Fibroblast of lung (primary cell): ENCODE results near the gene SAFB2. TPM values are rescaled to one million over a fixed set of nuclear protein-coding genes. Genes with fewer than 3 reads are reported as not detected.

ENCODE experiments used
- DNase-seq, 2 donors: peaks; one replicate each; pipeline versions ENCODE4 v3.0.0 to v3.0.0-alpha.2; 2010; ENCODE audit warnings: low read depth in 2 of 2
- H2AFZ ChIP-seq: 2 replicates; pipeline ENCODE4 v1.5.1; 2012; ENCODE audit warnings: low read length, control low read depth, inconsistent platforms
- H3K27ac ChIP-seq: 2 replicates; pipeline ENCODE4 v1.5.1; 2011; ENCODE audit warnings: low read length, control low read depth; ENCODE audit not compliant: insufficient read depth
- H3K27me3 ChIP-seq: 2 replicates; pipeline ENCODE4 v1.5.1; 2011; ENCODE audit warnings: mild to moderate bottlenecking, low read length; ENCODE audit not compliant: control insufficient read depth, insufficient read depth
- H3K36me3 ChIP-seq: 2 replicates; pipeline ENCODE4 v1.5.1; 2011; ENCODE audit warnings: low read length; ENCODE audit not compliant: control insufficient read depth, insufficient read depth
- H3K4me1 ChIP-seq: 2 replicates; pipeline ENCODE4 v1.5.1; 2011; ENCODE audit warnings: low read length; ENCODE audit not compliant: control insufficient read depth, insufficient read depth; ENCODE audit errors: extremely low read depth
- H3K4me2 ChIP-seq: 2 replicates; pipeline ENCODE4 v1.5.1; 2011; ENCODE audit warnings: low read length, control low read depth; ENCODE audit not compliant: insufficient read depth; ENCODE audit errors: extremely low read depth
- H3K4me3 ChIP-seq, 4 experiments: fragments of 200-600 bp in 1 of 4; sonication (generic) in 1 of 4; replicated peaks in 1 of 4; 2 replicates each; pipeline ENCODE4 v1.5.1; 2011 to 2016; ENCODE audit warnings: low read length in 4 of 4, low read depth in 3 of 4, mild to moderate bottlenecking in 3 of 4, control low read depth in 2 of 4, inconsistent platforms in 1 of 4, mixed read lengths in 1 of 4; ENCODE audit not compliant: insufficient read depth in 1 of 4; ENCODE audit errors: control extremely low read depth in 1 of 4
- H3K79me2 ChIP-seq: 2 replicates; pipeline ENCODE4 v1.5.1; 2012; ENCODE audit warnings: mild to moderate bottlenecking, low read length, inconsistent platforms; ENCODE audit not compliant: control insufficient read depth, insufficient read depth
- H3K9ac ChIP-seq: 2 replicates; pipeline ENCODE4 v1.5.1; 2011; ENCODE audit warnings: mild to moderate bottlenecking, low read length, control low read depth; ENCODE audit not compliant: insufficient read depth
- H3K9me3 ChIP-seq: 2 replicates; pipeline ENCODE4 v1.5.1; 2012; ENCODE audit warnings: low read depth, low read length; ENCODE audit not compliant: control insufficient read depth, insufficient read depth
- H4K20me1 ChIP-seq: 2 replicates; pipeline ENCODE4 v1.5.1; 2011; ENCODE audit warnings: low read length; ENCODE audit not compliant: control insufficient read depth, insufficient read depth; ENCODE audit errors: extremely low read depth
- CTCF ChIP-seq, 2 donors: IDR thresholded peaks in 1 of 2; conservative IDR thresholded peaks in 1 of 2; 1 replicate in 1 of 2; 2 replicates in 1 of 2; pipeline ENCODE4 v1.5.1; 2011 to 2012; ENCODE audit warnings: low read length in 2 of 2, control low read depth in 1 of 2, inconsistent platforms in 1 of 2, low read depth in 1 of 2, mild to moderate bottlenecking in 1 of 2
- EZH2 ChIP-seq: IDR thresholded peaks from 2 replicates; pipeline ENCODE4 v1.5.1; 2012; ENCODE audit warnings: low read length, control low read depth, mild to moderate bottlenecking; ENCODE audit errors: missing control alignments
- polyA plus RNA-seq, 2 donors: library from polyadenylated mRNA; depleted of rRNA in 1 of 2; stranded (reverse) in 1 of 2; unstranded in 1 of 2; fragments of >200 nt; gene quantifications; 2 replicates each; pipeline ENCODE4 v1.2.1, GENCODE V29; 2011 to 2012; ENCODE audit warnings: missing spikeins in 1 of 2
- total RNA-seq: library from RNA; depleted of rRNA; stranded (reverse); fragments of >200 nt; gene quantifications from 2 replicates; pipeline ENCODE4 v1.2.1, GENCODE V29; 2014

SAFB2 gene
- total and polyA plus RNA-seq, 2 donors (not counting 1 experiment from before 2014, with no cell fraction given): 16.9 to 35.8 TPM

DNA sequence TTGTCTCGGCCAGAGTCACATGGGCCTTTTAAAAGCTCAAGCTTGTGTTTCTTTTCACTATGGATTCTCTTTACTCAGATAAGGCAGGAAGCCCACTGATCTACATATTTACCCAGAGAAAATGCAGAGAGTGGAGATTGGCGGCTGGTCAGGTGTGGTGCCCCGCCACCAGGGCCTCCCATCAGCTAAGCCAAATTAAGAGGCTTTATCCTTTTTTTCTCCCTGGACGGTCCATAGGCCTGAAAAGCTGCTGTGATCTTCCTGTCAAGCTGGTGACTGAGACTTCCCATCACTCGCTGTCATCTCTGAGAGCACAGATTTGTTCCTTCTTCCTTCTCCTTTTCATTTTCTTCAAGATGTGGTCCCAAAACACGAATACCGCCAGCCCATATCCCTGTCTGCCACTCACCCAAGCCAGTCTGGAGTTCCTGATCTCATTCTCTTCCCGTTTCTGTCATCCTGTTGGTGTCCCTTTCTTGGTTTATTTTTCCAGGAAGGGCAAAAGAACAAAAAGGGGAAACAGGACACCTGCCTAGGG is 2.2 kb upstream of the SAFB2 start:
- peaks cover 14% of the 10 kb centered on the region for H3K4me1 ChIP-seq
- peak overlapping the region; percentile 26 for H3K27ac ChIP-seq
- no peak for DNase-seq
- H3K4me3 ChIP-seq: peak overlapping the region; percentile 84 to 98 (median 95)
- H3K9ac ChIP-seq: peak overlapping the region; percentile 33
- H3K9me3 ChIP-seq: no peaks in the 10 kb centered on the region
- H4K20me1 ChIP-seq: no peaks in the 10 kb centered on the region
- H3K36me3 ChIP-seq: peaks cover 9% of the 10 kb centered on the region
- H3K79me2 ChIP-seq: peaks cover 94% of the 10 kb centered on the region
- no peaks in the 10 kb centered on the region for H3K27me3 ChIP-seq
- no peak overlapping the region for H2AFZ ChIP-seq
- TF ChIP-seq CTCF (conservative IDR thresholded peaks at IDR 0.05 in 1 of 2, IDR thresholded peaks at IDR 0.05 in 1 of 2; ENCODE audit: low read depth in 1 of 2, low read length in 2 of 2): no peak
- TF ChIP-seq EZH2: no peak
- peak overlapping the region; percentile 93 for H3K4me2 ChIP-seq

- H3K9me3 ChIP-seq: no peaks in the 10 kb centered on the region
- H3K36me3 ChIP-seq: peaks cover 11% of the 10 kb centered on the region
- no peaks in the 10 kb centered on the region for H3K27me3 ChIP-seq
- H3K9ac ChIP-seq: peak overlapping the region; percentile 97
- H3K79me2 ChIP-seq: peaks cover 93% of the 10 kb centered on the region
- peak overlapping the region; percentile 93 for H3K27ac ChIP-seq
- no peaks in the 10 kb centered on the region for H4K20me1 ChIP-seq
- H2AFZ ChIP-seq: no peak overlapping the region
- H3K4me3 ChIP-seq: peak overlapping the region; percentile 84 to 98 (median 95)
- peaks cover 14% of the 10 kb centered on the region for H3K4me1 ChIP-seq
- DNase-seq: peak; percentile 43 to 59
- H3K4me2 ChIP-seq: peak overlapping the region; percentile 93
- TF ChIP-seq CTCF (conservative IDR thresholded peaks at IDR 0.05 in 1 of 2, IDR thresholded peaks at IDR 0.05 in 1 of 2; ENCODE audit: low read depth in 1 of 2, low read length in 2 of 2) (no peak), EZH2 (no peak)
Measured at GRCh38 chr19:5624018-5624663, 1.6 kb upstream of the SAFB2 start.

- Histone ChIP-seq H3K4me2 (peak overlapping the region; percentile 93), H3K79me2 (peaks cover 92% of the 10 kb centered on the region), H3K4me3 (peak overlapping the region; percentile 84 to 98 (median 95)), H3K27me3 (no peaks in the 10 kb centered on the region), H3K9me3 (no peaks in the 10 kb centered on the region), H3K27ac (peak overlapping the region; percentile 93), H3K4me1 (peaks cover 14% of the 10 kb centered on the region), H4K20me1 (no peaks in the 10 kb centered on the region), H3K9ac (peak overlapping the region; percentile 97), H2AFZ (no peak overlapping the region), H3K36me3 (peaks cover 14% of the 10 kb centered on the region)
- no peak for DNase-seq
- TF ChIP-seq EZH2: no peak
- TF ChIP-seq CTCF (conservative IDR thresholded peaks at IDR 0.05 in 1 of 2, IDR thresholded peaks at IDR 0.05 in 1 of 2; ENCODE audit: low read depth in 1 of 2, low read length in 2 of 2): no peak
Measured at GRCh38 chr19:5623397-5624017, 931 bp upstream of the SAFB2 start.
